ENCODE data around the gene GJA4. TPM values are rescaled to one million over a fixed set of nuclear protein-coding genes. Genes with fewer than 3 reads are reported as not detected.

GJA4 gene
- total and polyA plus RNA-seq, 2 of the 8 experiments (the other 6 are each of a cell fraction or from before 2014, with no cell fraction given): 3.2 to 3.9 TPM

DNA sequence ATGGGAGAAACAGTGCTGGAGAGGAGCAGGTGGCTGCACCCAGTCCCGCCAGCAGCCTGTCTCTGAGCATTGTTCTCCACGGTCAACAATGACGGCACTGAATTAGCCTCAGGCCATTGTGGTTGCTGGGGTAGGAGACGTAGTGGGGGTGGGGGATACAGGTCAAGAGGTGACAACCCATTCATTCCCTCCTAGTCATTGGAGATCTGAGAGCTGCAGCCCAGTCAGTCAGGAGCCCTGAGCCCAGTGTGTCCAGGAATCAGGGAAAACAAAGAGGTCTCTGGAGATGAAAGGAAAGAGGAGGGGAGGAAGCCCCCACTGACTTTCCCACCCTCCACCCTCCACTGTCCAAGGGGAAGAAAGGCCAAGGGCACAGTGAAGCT, 51.4 kb downstream of the GJA4 start (continued):
- TF ChIP-seq TBP (IDR thresholded peaks at IDR 0.05; ENCODE audit: low read depth, low read length) (no peak), RXRA (IDR thresholded peaks at IDR 0.05; ENCODE audit: insufficient read depth, low read depth, low read length) (0 out of 2 replicates have a peak, but pooled peaks have one; percentile 51)

Other genes starting within 250 kb of the GJA4 start
- 0.71 and 0.86 TPM in 2 replicates for gene GJB5, start 38.0 kb upstream of the GJA4 start, total RNA-seq (2021; fragmentation: NEBNext Ultra II Directional; extraction: Animal tissue kit (Norgen Biotek cat#: 25700))
- 3.1 and 3.3 TPM in 2 replicates for gene GJB5, start 38.0 kb upstream of the GJA4 start, polyA plus RNA-seq (2011; rRNA removed)
- 0.11 and 0.20 TPM in 2 replicates for gene GJB4, start 33.3 kb upstream of the GJA4 start, total RNA-seq (2021; fragmentation: NEBNext Ultra II Directional; extraction: Animal tissue kit (Norgen Biotek cat#: 25700))
- gene GJB4, start 33.3 kb upstream of the GJA4 start, polyA plus RNA-seq (2011; rRNA removed): 0.36 and 0.41 TPM in 2 replicates
- 0.93 and 1.1 TPM in 2 replicates for gene GJB3, start 11.8 kb upstream of the GJA4 start, total RNA-seq (2021; fragmentation: NEBNext Ultra II Directional; extraction: Animal tissue kit (Norgen Biotek cat#: 25700))
- 1.6 and 1.7 TPM in 2 replicates for gene GJB3, start 11.8 kb upstream of the GJA4 start, polyA plus RNA-seq (2011; rRNA removed)
- gene SMIM12, start 66.8 kb downstream of the GJA4 start, total RNA-seq (2021; fragmentation: NEBNext Ultra II Directional; extraction: Animal tissue kit (Norgen Biotek cat#: 25700)): 40.9 and 42.6 TPM in 2 replicates
- gene SMIM12, start 66.8 kb downstream of the GJA4 start, polyA plus RNA-seq (2011; rRNA removed): 43.8 and 49.2 TPM in 2 replicates
- 13.2 and 14.8 TPM in 2 replicates for gene DLGAP3, start 136.7 kb downstream of the GJA4 start, total RNA-seq (2021; fragmentation: NEBNext Ultra II Directional; extraction: Animal tissue kit (Norgen Biotek cat#: 25700))
- 3.8 and 6.7 TPM in 2 replicates for gene DLGAP3, start 136.7 kb downstream of the GJA4 start, polyA plus RNA-seq (2011; rRNA removed)
- 9.3 and 10.2 TPM in 2 replicates for gene TMEM35B, start 192.3 kb downstream of the GJA4 start, total RNA-seq (2021; fragmentation: NEBNext Ultra II Directional; extraction: Animal tissue kit (Norgen Biotek cat#: 25700))
- 16.0 and 31.1 TPM in 2 replicates for gene TMEM35B, start 192.3 kb downstream of the GJA4 start, polyA plus RNA-seq (2011; rRNA removed)
- gene ZMYM6, start 238.9 kb downstream of the GJA4 start, total RNA-seq (2021; fragmentation: NEBNext Ultra II Directional; extraction: Animal tissue kit (Norgen Biotek cat#: 25700)): 14.9 and 15.7 TPM in 2 replicates
- gene ZMYM6, start 238.9 kb downstream of the GJA4 start, polyA plus RNA-seq (2011; rRNA removed): 4.1 and 5.1 TPM in 2 replicates